Thyroid gland (tissue), 4 donors: Measurements from ENCODE around the gene HOXD10. TPM values are rescaled to one million over a fixed set of nuclear protein-coding genes. Genes with fewer than 3 reads are reported as not detected.

Experiments used
- DNase-seq, 2 donors: peaks; one replicate each; pipeline ENCODE4 v3.0.0-alpha.2; 2019
- H3K27ac ChIP-seq, 3 donors: fragments of 200-600 bp; sonication (generic); 1 replicate in 2 of 3; 2 replicates in 1 of 3; pipeline ENCODE4 v1.5.1; 2016 to 2019; ENCODE audit warnings: mild to moderate bottlenecking in 1 of 3, moderate library complexity in 1 of 3
- H3K27me3 ChIP-seq: fragments of 200-600 bp; sonication (generic); one replicate; pipeline ENCODE4 v1.5.1; 2019
- H3K36me3 ChIP-seq, 2 donors: fragments of 200-600 bp; sonication (generic); one replicate each; pipeline ENCODE4 v1.5.1; 2016 to 2019
- H3K4me1 ChIP-seq, 2 donors: fragments of 200-600 bp; sonication (generic); one replicate each; pipeline ENCODE4 v1.5.1; 2017 to 2019
- H3K4me3 ChIP-seq, 3 donors: fragments of 200-600 bp; sonication (generic); replicated peaks in 1 of 3; 1 replicate in 2 of 3; 2 replicates in 1 of 3; pipeline ENCODE4 v1.5.1; 2016; ENCODE audit warnings: mild to moderate bottlenecking in 1 of 3
- H3K9me3 ChIP-seq: fragments of 200-600 bp; sonication (generic); one replicate; pipeline ENCODE4 v1.5.1; 2017
- POLR2A ChIP-seq, 2 donors: fragments of 450-650 bp; IDR thresholded peaks; one replicate each; pipeline ENCODE4 v1.6.1; 2017; ENCODE audit warnings: antibody characterized with exemption in 2 of 2, mild to moderate bottlenecking in 2 of 2, moderate library complexity in 1 of 2
- WGBS, 2 donors: methylation state at CpG; one replicate each; pipeline ENCODE4 v1.1.5; 2017; 5-methylcytosine and 5-hydroxymethylcytosine counted together
- intact Hi-C: fragments of 100-400 bp; cut with DNase I; formaldehyde crosslinking; loops from one replicate; pipeline ENCODE4 v1.15.1; 2023
- total RNA-seq, 4 donors: library from RNA; depleted of rRNA; stranded (reverse); fragments of >200 nt; gene quantifications; one replicate each; pipeline ENCODE4 v1.2.3, GENCODE V29; 2016
- TF ChIP-seq, protein P1 (sequence below), 6 experiments: fragments of 200-600 bp in 3 of 6; fragments of 450-650 bp in 3 of 6; sonication (generic) in 3 of 6; IDR thresholded peaks; one replicate each; pipeline ENCODE4 v1.5.1; 2016 to 2019; ENCODE audit warnings: antibody characterized with exemption in 6 of 6, mild to moderate bottlenecking in 2 of 6, inconsistent platforms in 1 of 6, moderate library complexity in 1 of 6

Gene HOXD10
- total RNA-seq, 4 donors from 2014 or later, result 0.33 to 0.54 TPM; not detected in 2

DNA sequence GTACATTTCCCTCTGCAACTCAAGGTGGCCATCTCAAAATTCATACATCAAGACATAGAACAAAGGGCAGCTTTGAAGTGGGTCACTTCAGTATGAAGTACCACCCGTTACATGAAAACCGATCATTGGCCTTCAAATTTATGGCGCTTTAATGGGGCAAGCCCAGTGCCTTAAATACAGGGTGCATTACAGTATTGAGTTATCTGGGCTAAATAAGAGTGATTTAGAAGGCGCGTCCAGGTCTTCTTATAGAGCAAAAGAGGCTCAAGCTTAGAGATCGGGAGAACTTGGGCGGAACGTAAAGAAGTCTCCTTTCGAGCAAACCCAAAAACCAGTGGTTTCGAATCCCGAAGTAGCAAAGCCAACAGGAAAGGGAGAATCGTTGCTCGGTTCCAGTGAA, 47.6 kb downstream of the HOXD10 start:
- Histone ChIP-seq H3K4me1 (peaks cover 2 to 22% of the 10 kb centered on the region in 2 donors), H3K9me3 (no peaks in the 10 kb centered on the region), H3K27me3 (peaks cover 63% of the 10 kb centered on the region), H3K36me3 (no peaks in the 10 kb centered on the region), H3K4me3 (no peak overlapping the region), H3K27ac (no peak overlapping the region)
- intact Hi-C loops, result no loop called here
- WGBS, 2 donors, result 24 to 42% methylated on average over 13 of the region's 13 CpGs
- TF ChIP-seq, protein P1, sequence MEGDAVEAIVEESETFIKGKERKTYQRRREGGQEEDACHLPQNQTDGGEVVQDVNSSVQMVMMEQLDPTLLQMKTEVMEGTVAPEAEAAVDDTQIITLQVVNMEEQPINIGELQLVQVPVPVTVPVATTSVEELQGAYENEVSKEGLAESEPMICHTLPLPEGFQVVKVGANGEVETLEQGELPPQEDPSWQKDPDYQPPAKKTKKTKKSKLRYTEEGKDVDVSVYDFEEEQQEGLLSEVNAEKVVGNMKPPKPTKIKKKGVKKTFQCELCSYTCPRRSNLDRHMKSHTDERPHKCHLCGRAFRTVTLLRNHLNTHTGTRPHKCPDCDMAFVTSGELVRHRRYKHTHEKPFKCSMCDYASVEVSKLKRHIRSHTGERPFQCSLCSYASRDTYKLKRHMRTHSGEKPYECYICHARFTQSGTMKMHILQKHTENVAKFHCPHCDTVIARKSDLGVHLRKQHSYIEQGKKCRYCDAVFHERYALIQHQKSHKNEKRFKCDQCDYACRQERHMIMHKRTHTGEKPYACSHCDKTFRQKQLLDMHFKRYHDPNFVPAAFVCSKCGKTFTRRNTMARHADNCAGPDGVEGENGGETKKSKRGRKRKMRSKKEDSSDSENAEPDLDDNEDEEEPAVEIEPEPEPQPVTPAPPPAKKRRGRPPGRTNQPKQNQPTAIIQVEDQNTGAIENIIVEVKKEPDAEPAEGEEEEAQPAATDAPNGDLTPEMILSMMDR (IDR thresholded peaks at IDR 0.05), result no peak
- no peak for TF ChIP-seq POLR2A (IDR thresholded peaks at IDR 0.05)
- no peak for DNase-seq

DNA sequence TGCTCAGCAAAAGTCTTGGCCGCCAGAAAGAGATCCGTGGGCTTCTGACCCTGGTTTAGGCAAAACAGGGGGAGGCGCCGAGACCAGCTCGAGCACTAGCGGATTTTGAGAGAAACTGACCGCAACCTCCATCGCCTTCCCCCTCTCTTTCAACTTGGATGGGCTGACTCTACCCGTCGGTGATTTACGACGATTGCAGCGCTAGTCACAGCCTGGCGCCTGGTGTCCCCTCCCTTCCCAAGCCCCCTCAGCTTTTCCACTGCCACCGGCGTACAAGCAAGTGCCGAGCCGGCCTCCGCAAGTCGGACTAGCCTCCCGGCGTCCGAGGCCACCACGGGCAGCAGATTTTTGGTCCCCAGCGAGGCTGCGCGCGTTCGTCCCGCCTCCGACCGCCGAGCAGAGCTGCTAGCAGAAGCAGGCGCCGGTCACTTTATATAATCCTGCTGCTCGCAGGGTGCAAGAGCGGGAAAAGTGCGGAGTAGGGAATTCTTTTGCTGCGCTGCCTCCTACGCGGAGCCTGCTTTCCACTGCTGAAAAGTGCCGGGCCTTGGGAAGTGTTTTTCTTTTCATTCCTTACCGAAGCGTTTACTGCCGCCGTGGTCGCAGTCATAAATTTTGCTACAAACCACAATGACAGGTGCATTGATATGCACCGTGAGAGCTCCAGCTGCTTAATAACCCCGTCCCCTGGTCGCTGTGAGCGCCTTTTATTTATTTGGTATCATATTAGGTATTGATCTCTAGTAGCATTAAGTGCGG, 48.2 kb downstream of the HOXD10 start:
- Histone ChIP-seq H3K9me3 (no peaks in the 10 kb centered on the region), H3K36me3 (no peaks in the 10 kb centered on the region), H3K27ac (no peak overlapping the region), H3K4me1 (peaks cover 2 to 16% of the 10 kb centered on the region in 2 donors), H3K4me3 (no peak overlapping the region), H3K27me3 (peaks cover 59% of the 10 kb centered on the region)
- intact Hi-C loops, result no loop called here
- no peak for DNase-seq
- WGBS, 2 donors, result 7 to 36% methylated on average over 50 of the region's 52 CpGs
- no peak for TF ChIP-seq POLR2A (IDR thresholded peaks at IDR 0.05)
- TF ChIP-seq, protein P1 (IDR thresholded peaks at IDR 0.05), result no peak

DNA sequence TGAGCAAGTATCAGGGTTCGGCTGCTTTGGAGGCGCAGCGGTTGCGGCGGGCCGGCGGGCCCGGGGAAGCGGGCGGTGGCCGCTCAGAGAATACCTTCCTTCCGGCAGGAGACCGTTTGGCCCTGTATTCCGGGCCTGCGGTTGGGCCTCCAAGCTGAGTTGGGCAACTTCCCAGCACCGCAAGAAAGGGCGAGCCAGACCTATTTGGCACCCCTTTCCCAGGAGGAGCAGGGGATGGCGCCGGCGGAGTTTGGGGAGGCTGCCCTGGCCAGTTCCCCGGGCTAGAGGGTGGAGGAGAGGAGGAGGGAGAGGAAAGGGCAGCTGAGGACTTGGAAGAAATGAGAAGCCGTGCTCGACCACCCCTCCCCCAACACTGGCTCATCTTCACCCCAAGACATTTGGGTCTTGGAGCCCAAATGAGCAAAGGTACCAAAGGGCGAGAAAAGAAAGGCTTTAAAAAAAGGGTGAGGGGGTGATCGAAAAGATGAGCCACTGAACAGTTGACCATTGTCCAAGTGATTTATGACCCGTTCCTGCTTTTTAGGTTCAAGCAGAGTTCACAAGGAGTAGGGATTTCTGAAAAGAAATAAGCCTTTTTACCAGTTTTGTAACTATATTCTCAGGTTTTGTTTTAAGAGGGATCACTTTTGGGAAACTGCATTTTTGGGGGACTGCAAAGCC, 48.9 kb downstream of the HOXD10 start:
- no peaks in the 10 kb centered on the region for H3K9me3 ChIP-seq
- TF ChIP-seq, protein P1 (IDR thresholded peaks at IDR 0.05), result no peak
- no peak for TF ChIP-seq POLR2A (IDR thresholded peaks at IDR 0.05)
- H3K36me3 ChIP-seq, result no peaks in the 10 kb centered on the region
- peaks cover 0 to 10% of the 10 kb centered on the region in 2 donors for H3K4me1 ChIP-seq
- H3K4me3 ChIP-seq, result no peak overlapping the region
- no peak for DNase-seq
- peaks cover 52% of the 10 kb centered on the region for H3K27me3 ChIP-seq
- no peak overlapping the region for H3K27ac ChIP-seq
- intact Hi-C loops, result no loop called here
- 8 to 30% methylated on average over 24 to 26 of the region's 26 CpGs for WGBS, 2 donors

DNA sequence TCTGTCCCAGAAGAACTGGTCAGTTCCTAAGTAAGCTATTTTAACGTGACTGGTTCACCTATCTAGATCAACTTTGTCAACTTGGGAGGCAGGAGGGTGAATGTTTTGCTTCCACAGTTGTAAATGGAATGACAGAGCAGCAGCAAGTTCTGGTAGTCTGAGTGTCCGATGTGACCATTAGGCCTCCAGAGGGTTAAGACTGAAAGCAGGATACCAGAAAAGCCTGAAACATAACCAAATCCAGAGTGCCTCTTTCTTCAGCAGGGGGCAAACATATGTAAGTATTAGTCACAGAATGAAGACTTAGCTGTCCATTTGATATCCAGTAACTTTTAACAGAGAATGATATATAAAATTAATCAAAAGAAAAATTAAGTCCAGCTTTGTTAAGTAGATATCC, 49.7 kb downstream of the HOXD10 start:
- H3K9me3 ChIP-seq, result no peaks in the 10 kb centered on the region
- peaks cover 46% of the 10 kb centered on the region for H3K27me3 ChIP-seq
- H3K27ac ChIP-seq, result no peak overlapping the region
- H3K4me1 ChIP-seq, result peaks cover under 1 to 4% of the 10 kb centered on the region in 2 donors
- TF ChIP-seq, protein P1 (IDR thresholded peaks at IDR 0.05), result no peak
- H3K4me3 ChIP-seq, result no peak overlapping the region
- intact Hi-C loops, result no loop called here
- 39 to 50% methylated on average over 2 of the region's 2 CpGs for WGBS, 2 donors
- DNase-seq, result no peak
- H3K36me3 ChIP-seq, result no peaks in the 10 kb centered on the region

DNA sequence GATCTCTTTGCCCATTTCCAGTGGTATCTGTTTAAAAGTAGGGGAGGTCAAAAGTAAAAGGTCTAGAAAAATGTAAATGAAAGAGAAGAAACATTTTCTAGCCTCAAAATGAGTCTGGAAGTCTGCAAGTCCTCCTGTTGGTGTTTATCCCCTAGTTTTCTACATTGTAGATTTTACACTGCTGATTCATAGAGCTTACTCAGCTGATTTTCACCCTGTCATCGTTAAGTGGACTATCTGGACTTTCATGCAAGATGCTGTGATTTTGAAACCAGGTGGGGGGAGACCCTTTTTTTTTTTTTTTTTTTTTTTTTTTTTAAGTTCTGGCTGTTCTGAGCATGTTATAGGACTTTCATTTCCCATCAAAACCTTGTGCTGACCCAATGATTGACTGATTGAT, 50.8 kb downstream of the HOXD10 start:
- Histone ChIP-seq H3K27ac (no peak overlapping the region), H3K9me3 (no peaks in the 10 kb centered on the region), H3K4me3 (no peak overlapping the region), H3K27me3 (peaks cover 51% of the 10 kb centered on the region), H3K4me1 (peaks cover 7 to 11% of the 10 kb centered on the region in 2 donors), H3K36me3 (no peaks in the 10 kb centered on the region)
- TF ChIP-seq POLR2A (IDR thresholded peaks at IDR 0.05), result no peak
- TF ChIP-seq, protein P1 (IDR thresholded peaks at IDR 0.05), result no peak
- intact Hi-C loops, result no loop called here
- WGBS, 2 donors, result 63 to 79% methylated on average over 1 of the region's 1 CpG
- no peak for DNase-seq
